Esophagus muscularis mucosa (tissue), 4 donors: ENCODE data around the gene CBLC. TPM values are rescaled to one million over a fixed set of nuclear protein-coding genes. Genes with fewer than 3 reads are reported as not detected.
"Not testable (repeated sequence)": the region's sequence is repeated elsewhere in the genome, so short reads cannot be mapped to it uniquely, and the experiment has no call there.

Experiments
- DNase-seq: peaks from one replicate; pipeline ENCODE4 v3.0.0-alpha.2; 2017; ENCODE audit errors: extremely low spot score
- H3K27ac ChIP-seq, 4 donors: fragments of 200-600 bp; sonication (generic); replicated peaks in 1 of 4; 1 replicate in 3 of 4; 2 replicates in 1 of 4; pipeline ENCODE4 v1.5.1; 2016 to 2019; ENCODE audit warnings: mild to moderate bottlenecking in 1 of 4
- H3K27me3 ChIP-seq, 4 donors: fragments of 200-600 bp; sonication (generic); one replicate each; pipeline versions ENCODE4 v1.5.1 to v1.6.0; 2016 to 2019
- H3K36me3 ChIP-seq, 4 donors: fragments of 200-600 bp; sonication (generic); one replicate each; pipeline ENCODE4 v1.5.1; 2016 to 2019
- H3K4me1 ChIP-seq, 4 donors: fragments of 200-600 bp; sonication (generic); one replicate each; pipeline ENCODE4 v1.5.1; 2016 to 2019
- H3K4me3 ChIP-seq, 4 donors: fragments of 200-600 bp; sonication (generic); 1 replicate in 2 of 4; 2 replicates in 2 of 4; pipeline ENCODE4 v1.5.1; 2016 to 2019; ENCODE audit warnings: mild to moderate bottlenecking in 4 of 4, moderate library complexity in 1 of 4
- H3K9me3 ChIP-seq, 4 donors: fragments of 200-600 bp; sonication (generic); 1 replicate in 3 of 4; 2 replicates in 1 of 4; pipeline ENCODE4 v1.5.1; 2016 to 2019
- EP300 ChIP-seq: sonication (generic); formaldehyde crosslinking; IDR thresholded peaks from one replicate; pipeline ENCODE4 v1.6.1; 2017; ENCODE audit warnings: antibody characterized with exemption
- POLR2A ChIP-seq: fragments of 450-650 bp; IDR thresholded peaks from one replicate; pipeline ENCODE4 v1.6.1; 2017; ENCODE audit warnings: antibody characterized with exemption, moderate library complexity, mild to moderate bottlenecking, low read depth
- POLR2AphosphoS5 ChIP-seq, 2 donors: sonication (generic); formaldehyde crosslinking; IDR thresholded peaks; one replicate each; pipeline ENCODE4 v1.6.1; 2017; ENCODE audit warnings: antibody characterized with exemption in 2 of 2
- WGBS: methylation state at CpG from one replicate; pipeline ENCODE4 v1.1.5; 2018; 5-methylcytosine and 5-hydroxymethylcytosine counted together
- intact Hi-C: fragments of 100-400 bp; cut with DNase I; formaldehyde crosslinking; loops from one replicate; pipeline ENCODE4 v1.15.1; 2023
- total RNA-seq, 4 donors: library from RNA; depleted of rRNA; stranded (reverse); fragments of >200 nt; gene quantifications; one replicate each; pipeline versions ENCODE4 v1.1.0 to v1.2.1, GENCODE V29; 2016
- TF ChIP-seq, protein P1 (sequence below), 3 experiments: fragments of 200-600 bp in 2 of 3; fragments of 450-650 bp in 1 of 3; sonication (generic) in 2 of 3; IDR thresholded peaks; one replicate each; pipeline ENCODE4 v1.5.1; 2017 to 2019; ENCODE audit warnings: antibody characterized with exemption in 3 of 3, mild to moderate bottlenecking in 2 of 3, moderate library complexity in 1 of 3

CBLC gene
- total RNA-seq, 4 donors from 2014 or later: 0.34 to 0.50 TPM; not detected in 2

DNA sequence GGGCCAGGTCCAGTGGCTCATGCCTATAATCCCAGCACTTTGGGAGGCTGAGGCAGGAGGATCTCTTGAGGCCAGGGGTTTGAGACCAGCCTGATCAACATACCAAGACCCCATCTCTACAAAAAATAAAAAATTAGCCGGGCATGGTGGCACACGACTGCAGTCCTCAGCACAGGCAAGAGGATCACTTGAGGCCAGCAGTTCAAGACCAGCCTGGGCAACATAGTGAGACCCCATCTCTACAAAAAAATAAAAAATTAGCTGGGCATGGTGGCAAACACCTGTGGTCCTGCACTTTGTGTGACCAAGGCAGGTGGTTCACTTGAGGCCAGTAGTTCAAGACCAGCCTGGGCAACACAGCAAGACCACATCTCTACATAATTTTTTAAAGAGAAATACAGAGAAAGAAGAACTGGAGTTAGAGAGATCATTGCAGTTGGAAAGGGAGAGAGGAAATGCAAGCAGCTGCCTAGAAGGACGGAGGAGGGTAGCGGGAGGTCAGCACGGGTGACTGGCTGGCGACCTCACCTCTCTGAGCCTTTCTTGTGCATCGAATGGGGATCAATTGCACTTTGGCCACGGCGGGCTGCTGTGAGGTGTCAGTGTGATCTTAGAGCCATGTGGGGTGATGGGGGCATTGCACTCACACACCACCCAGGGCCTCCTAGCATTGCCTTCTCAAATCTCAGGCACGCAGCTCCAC lies 45.1 kb downstream of the CBLC start:
- Histone ChIP-seq H3K4me3 (no peak overlapping the region), H3K27ac (no peak overlapping the region), H3K27me3 (peaks cover 0 to 26% (median 0%) of the 10 kb centered on the region in 4 donors), H3K4me1 (peaks cover 14 to 23% (median 18%) of the 10 kb centered on the region in 4 donors), H3K9me3 (no peaks in the 10 kb centered on the region), H3K36me3 (peaks cover 0 to 18% (median 5%) of the 10 kb centered on the region in 4 donors)
- intact Hi-C loops: no loop called here
- WGBS: 67% methylated on average over 10 of the region's 10 CpGs
- TF ChIP-seq EP300: no peak
- TF ChIP-seq POLR2AphosphoS5 (IDR thresholded peaks at IDR 0.05): no peak
- TF ChIP-seq, protein P1, sequence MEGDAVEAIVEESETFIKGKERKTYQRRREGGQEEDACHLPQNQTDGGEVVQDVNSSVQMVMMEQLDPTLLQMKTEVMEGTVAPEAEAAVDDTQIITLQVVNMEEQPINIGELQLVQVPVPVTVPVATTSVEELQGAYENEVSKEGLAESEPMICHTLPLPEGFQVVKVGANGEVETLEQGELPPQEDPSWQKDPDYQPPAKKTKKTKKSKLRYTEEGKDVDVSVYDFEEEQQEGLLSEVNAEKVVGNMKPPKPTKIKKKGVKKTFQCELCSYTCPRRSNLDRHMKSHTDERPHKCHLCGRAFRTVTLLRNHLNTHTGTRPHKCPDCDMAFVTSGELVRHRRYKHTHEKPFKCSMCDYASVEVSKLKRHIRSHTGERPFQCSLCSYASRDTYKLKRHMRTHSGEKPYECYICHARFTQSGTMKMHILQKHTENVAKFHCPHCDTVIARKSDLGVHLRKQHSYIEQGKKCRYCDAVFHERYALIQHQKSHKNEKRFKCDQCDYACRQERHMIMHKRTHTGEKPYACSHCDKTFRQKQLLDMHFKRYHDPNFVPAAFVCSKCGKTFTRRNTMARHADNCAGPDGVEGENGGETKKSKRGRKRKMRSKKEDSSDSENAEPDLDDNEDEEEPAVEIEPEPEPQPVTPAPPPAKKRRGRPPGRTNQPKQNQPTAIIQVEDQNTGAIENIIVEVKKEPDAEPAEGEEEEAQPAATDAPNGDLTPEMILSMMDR (IDR thresholded peaks at IDR 0.05): no peak
- no peak for TF ChIP-seq POLR2A
- no peak for DNase-seq

DNA sequence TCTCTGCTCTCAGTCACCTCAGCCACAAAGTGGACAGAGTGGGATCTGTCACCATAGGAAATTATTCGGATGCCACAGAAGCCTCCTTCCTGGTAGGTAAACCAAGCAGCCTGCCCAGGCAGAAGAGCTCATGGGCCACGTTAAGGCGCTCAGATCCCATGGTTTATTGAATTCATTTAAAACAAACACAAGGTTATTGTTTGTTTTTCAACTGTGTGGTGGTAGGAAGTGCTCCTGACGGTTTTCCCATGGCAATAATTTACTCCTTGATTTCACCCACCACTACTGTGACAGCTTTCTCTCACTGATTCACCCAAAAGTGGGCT lies 45.6 kb downstream of the CBLC start:
- no peak for DNase-seq
- intact Hi-C loops: no loop called here
- Histone ChIP-seq H3K4me3 (no peak overlapping the region), H3K9me3 (no peaks in the 10 kb centered on the region), H3K27me3 (peaks cover 0 to 24% (median 0%) of the 10 kb centered on the region in 4 donors), H3K4me1 (peaks cover 14 to 23% (median 18%) of the 10 kb centered on the region in 4 donors), H3K36me3 (peaks cover 0 to 15% (median 5%) of the 10 kb centered on the region in 4 donors), H3K27ac (no peak overlapping the region)
- TF ChIP-seq, protein P1 (IDR thresholded peaks at IDR 0.05): no peak
- TF ChIP-seq POLR2AphosphoS5 (IDR thresholded peaks at IDR 0.05) (no peak), EP300 (no peak), POLR2A (no peak)
- WGBS: 58% methylated on average over 4 of the region's 4 CpGs

DNA sequence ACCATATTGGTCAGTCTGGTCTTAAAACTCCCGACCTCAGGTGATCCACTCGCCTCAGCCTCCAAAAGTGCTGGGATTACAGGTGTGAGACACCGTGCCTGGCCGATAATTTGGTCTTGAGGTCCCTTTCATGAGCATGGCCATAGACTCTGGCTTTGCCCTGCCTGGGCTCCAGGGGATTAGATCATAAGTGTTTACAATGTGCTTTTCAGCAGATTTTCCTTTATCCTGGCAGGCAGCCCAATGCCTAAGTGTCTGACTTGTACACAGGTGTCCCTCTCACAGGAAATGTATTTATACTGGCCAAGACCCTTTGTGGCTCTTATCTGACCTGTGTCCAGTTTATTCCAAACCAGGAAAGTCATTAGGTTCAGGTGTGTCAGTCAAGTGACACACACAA lies 47.1 kb downstream of the CBLC start:
- Histone ChIP-seq H3K4me1 (peaks cover 14 to 23% (median 18%) of the 10 kb centered on the region in 4 donors), H3K27me3 (peaks cover 0 to 13% (median 0%) of the 10 kb centered on the region in 4 donors), H3K9me3 (no peaks in the 10 kb centered on the region), H3K4me3 (no peak overlapping the region), H3K27ac (no peak overlapping the region), H3K36me3 (peaks cover 0 to under 1% (median 0%) of the 10 kb centered on the region in 4 donors)
- intact Hi-C loops: no loop called here
- WGBS: 89% methylated on average over 3 of the region's 4 CpGs
- TF ChIP-seq EP300: no peak
- TF ChIP-seq POLR2AphosphoS5 (IDR thresholded peaks at IDR 0.05): no peak
- no peak for DNase-seq

DNA sequence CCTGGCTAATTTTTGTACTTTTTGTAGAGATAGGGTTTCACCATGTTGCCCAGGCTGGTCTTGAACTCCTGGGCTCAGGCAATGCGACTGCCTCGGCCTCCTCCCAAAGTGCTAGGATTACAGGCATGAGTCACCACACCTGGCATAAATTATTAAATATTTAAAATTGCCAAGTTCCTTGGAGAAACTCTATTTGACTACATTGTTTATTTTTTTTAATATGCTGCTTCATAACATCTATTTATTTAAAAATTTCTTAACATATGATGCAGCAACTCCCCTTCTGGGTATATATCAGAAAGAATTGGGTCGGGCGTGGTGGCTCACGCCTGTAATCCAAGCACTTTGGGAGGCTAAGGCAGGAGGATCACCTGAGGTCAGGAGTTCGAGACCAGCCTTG lies 55.2 kb downstream of the CBLC start:
- H3K4me3 ChIP-seq, H3K4me1 ChIP-seq, DNase-seq, H3K36me3 ChIP-seq, intact Hi-C loops, H3K27ac ChIP-seq, H3K9me3 ChIP-seq: not testable (repeated sequence)
- peaks cover 0 to 14% (median 0%) of the 10 kb centered on the region in 4 donors for H3K27me3 ChIP-seq
- WGBS: 68% methylated on average over 6 of the region's 6 CpGs

DNA sequence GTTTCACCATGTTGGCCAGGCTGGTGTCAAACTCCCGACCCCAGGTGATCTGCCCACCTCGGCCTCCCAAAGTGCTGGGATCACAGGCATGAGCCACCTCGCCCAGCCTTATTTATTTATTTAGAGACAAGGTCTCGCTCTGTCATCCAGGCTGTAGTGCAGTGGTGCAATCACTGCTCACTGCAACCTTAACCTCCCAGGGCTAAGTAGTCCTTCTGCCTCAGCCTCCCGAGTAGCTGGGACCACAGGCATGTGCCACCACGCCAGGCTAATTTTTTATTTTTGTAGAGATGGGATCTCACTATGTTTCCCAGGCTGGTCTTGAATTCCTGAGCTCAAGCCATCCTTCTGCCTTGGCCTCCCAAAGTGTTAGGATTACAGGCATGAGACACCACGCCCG lies 56.7 kb downstream of the CBLC start:
- H3K27ac ChIP-seq, H3K9me3 ChIP-seq, intact Hi-C loops, H3K4me1 ChIP-seq, H3K36me3 ChIP-seq, DNase-seq, H3K4me3 ChIP-seq: not testable (repeated sequence)
- H3K27me3 ChIP-seq: peaks cover 0 to 14% (median 0%) of the 10 kb centered on the region in 4 donors
- WGBS: 81% methylated on average over 8 of the region's 8 CpGs

DNA sequence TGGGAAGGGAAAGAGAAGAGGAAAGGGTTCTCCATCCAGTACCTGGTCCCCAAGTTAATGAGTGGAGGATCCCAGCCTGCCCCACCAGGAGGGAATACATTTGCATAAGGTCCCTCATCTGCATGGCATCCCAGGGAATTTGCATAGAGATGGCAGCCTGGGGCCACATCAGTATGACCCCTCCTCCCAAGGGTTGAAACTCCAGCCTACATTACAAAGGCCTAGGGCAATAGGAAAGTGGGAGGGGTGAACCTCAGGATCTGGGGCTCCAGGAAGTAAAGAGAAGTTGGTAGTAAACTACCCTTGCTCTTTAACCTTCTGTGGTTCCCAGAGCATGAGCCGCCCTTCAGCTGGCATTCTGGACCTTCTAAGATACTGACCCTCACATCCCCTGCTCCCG lies 61.6 kb downstream of the CBLC start:
- Histone ChIP-seq H3K36me3 (no peaks in the 10 kb centered on the region), H3K27ac (no peak overlapping the region), H3K27me3 (peaks cover 0 to 14% (median 0%) of the 10 kb centered on the region in 4 donors), H3K9me3 (no peaks in the 10 kb centered on the region), H3K4me3 (no peak overlapping the region), H3K4me1 (peaks cover 0 to 1% (median 1%) of the 10 kb centered on the region in 4 donors)
- intact Hi-C loops: no loop called here
- TF ChIP-seq POLR2AphosphoS5 (IDR thresholded peaks at IDR 0.05) (no peak), POLR2A (no peak), EP300 (no peak)
- TF ChIP-seq, protein P1 (IDR thresholded peaks at IDR 0.05): no peak
- DNase-seq: no peak
- WGBS: 100% methylated on average over 2 of the region's 2 CpGs
